Neuronal stem cell (in vitro differentiated cells): ENCODE measurements around the gene CRYGB.

Experiments used
- DNase-seq: peaks from one replicate; pipeline ENCODE4 v3.0.0-alpha.2; 2013; ENCODE audit warnings: low spot score
- H2AFZ ChIP-seq: one replicate; pipeline ENCODE4 v1.6.1; 2013; ENCODE audit warnings: mild to moderate bottlenecking, low read length, inconsistent platforms
- H2AK5ac ChIP-seq: 2 replicates; pipeline ENCODE4 v1.6.1; 2013; ENCODE audit warnings: low read depth, mild to moderate bottlenecking, inconsistent platforms, low read length, moderate library complexity, mixed read lengths
- H2BK120ac ChIP-seq: 2 replicates; pipeline ENCODE4 v1.6.1; 2013; ENCODE audit warnings: low read depth, mild to moderate bottlenecking, inconsistent platforms, low read length, moderate library complexity, mixed read lengths
- H2BK12ac ChIP-seq: one replicate; pipeline ENCODE4 v1.6.1; 2013; ENCODE audit warnings: low read length, inconsistent platforms
- H2BK15ac ChIP-seq: 2 replicates; pipeline ENCODE4 v1.6.1; 2013; ENCODE audit warnings: mild to moderate bottlenecking, low read length, inconsistent platforms, mixed read lengths
- H2BK5ac ChIP-seq: one replicate; pipeline ENCODE4 v1.6.1; 2013; ENCODE audit warnings: inconsistent platforms, mild to moderate bottlenecking, low read length, moderate library complexity
- H3K14ac ChIP-seq: one replicate; pipeline ENCODE4 v1.6.1; 2013; ENCODE audit warnings: low read length, inconsistent platforms
- H3K18ac ChIP-seq: 2 replicates; pipeline ENCODE4 v1.6.1; 2013; ENCODE audit warnings: low read length, inconsistent platforms
- H3K23ac ChIP-seq: 2 replicates; pipeline ENCODE4 v1.6.1; 2013; ENCODE audit warnings: low read depth, mild to moderate bottlenecking, mixed read lengths, low read length, inconsistent platforms; ENCODE audit not compliant: poor library complexity
- H3K27ac ChIP-seq: replicated peaks from 3 replicates; pipeline ENCODE4 v1.5.1; 2013; ENCODE audit warnings: low read length, inconsistent platforms
- H3K27me3 ChIP-seq, 3 experiments: 2 replicates each; pipeline ENCODE4 v1.6.1; 2013; ENCODE audit warnings: low read length in 3 of 3, mild to moderate bottlenecking in 2 of 3, inconsistent platforms in 1 of 3, low read depth in 1 of 3, mixed read lengths in 1 of 3, moderate library complexity in 1 of 3; ENCODE audit not compliant: control insufficient read depth in 3 of 3, insufficient read depth in 3 of 3
- H3K36me3 ChIP-seq, 2 donors: replicated peaks in 1 of 2; 2 replicates each; pipeline ENCODE4 v1.6.1; 2013; ENCODE audit warnings: low read length in 2 of 2; ENCODE audit not compliant: control insufficient read depth in 2 of 2, insufficient read depth in 2 of 2
- H3K4ac ChIP-seq: 2 replicates; pipeline ENCODE4 v1.6.1; 2013; ENCODE audit warnings: inconsistent platforms, mild to moderate bottlenecking, low read length, moderate library complexity
- H3K4me1 ChIP-seq, 2 donors: 1 replicate in 1 of 2; 2 replicates in 1 of 2; pipeline ENCODE4 v1.6.1; 2013; ENCODE audit warnings: low read length in 2 of 2, low read depth in 1 of 2; ENCODE audit not compliant: control insufficient read depth in 2 of 2, insufficient read depth in 1 of 2
- H3K4me2 ChIP-seq: one replicate; pipeline ENCODE4 v1.6.1; 2013; ENCODE audit warnings: mild to moderate bottlenecking, low read length, inconsistent platforms; ENCODE audit not compliant: insufficient read depth, poor library complexity, severe bottlenecking
- H3K4me3 ChIP-seq, 2 donors: 2 replicates each; pipeline ENCODE4 v1.5.1; 2013; ENCODE audit warnings: low read length in 2 of 2, mild to moderate bottlenecking in 2 of 2, inconsistent platforms in 1 of 2, moderate library complexity in 1 of 2
- H3K79me1 ChIP-seq: one replicate; pipeline ENCODE4 v1.6.1; 2013; ENCODE audit warnings: low read depth, mild to moderate bottlenecking, inconsistent platforms, low read length, moderate library complexity
- H3K9ac ChIP-seq: one replicate; pipeline ENCODE4 v1.6.1; 2013; ENCODE audit warnings: mild to moderate bottlenecking, low read depth, low read length, inconsistent platforms; ENCODE audit not compliant: poor library complexity
- H3K9me3 ChIP-seq, 2 donors: replicated peaks in 1 of 2; 2 replicates each; pipeline versions ENCODE3 to v1.6.1; 2013; ENCODE audit warnings: low read length in 2 of 2, mild to moderate bottlenecking in 2 of 2, inconsistent platforms in 1 of 2, low read depth in 1 of 2, mixed read lengths in 1 of 2, moderate library complexity in 1 of 2; ENCODE audit not compliant: control insufficient read depth in 2 of 2, insufficient read depth in 1 of 2
- H4K8ac ChIP-seq: one replicate; pipeline ENCODE4 v1.6.1; 2013; ENCODE audit warnings: low read depth, mild to moderate bottlenecking, inconsistent platforms, low read length, moderate library complexity
- H4K91ac ChIP-seq: one replicate; pipeline ENCODE4 v1.6.1; 2013; ENCODE audit warnings: low read length, low read depth, mild to moderate bottlenecking, inconsistent platforms; ENCODE audit not compliant: poor library complexity
- WGBS, 2 donors: extraction: QIAGEN DNeasy Blood & Tissue Kit; methylation state at CpG; one replicate each; pipeline ENCODE4 v1.1.7; 2013; ENCODE audit warnings: missing lambda C conversion rate in 2 of 2, mixed read lengths in 1 of 2; ENCODE audit not compliant: insufficient read length in 2 of 2, insufficient replicate concordance in 1 of 2; ENCODE audit errors: extremely low coverage in 2 of 2; 5-methylcytosine and 5-hydroxymethylcytosine counted together

The CRYGB gene

DNA sequence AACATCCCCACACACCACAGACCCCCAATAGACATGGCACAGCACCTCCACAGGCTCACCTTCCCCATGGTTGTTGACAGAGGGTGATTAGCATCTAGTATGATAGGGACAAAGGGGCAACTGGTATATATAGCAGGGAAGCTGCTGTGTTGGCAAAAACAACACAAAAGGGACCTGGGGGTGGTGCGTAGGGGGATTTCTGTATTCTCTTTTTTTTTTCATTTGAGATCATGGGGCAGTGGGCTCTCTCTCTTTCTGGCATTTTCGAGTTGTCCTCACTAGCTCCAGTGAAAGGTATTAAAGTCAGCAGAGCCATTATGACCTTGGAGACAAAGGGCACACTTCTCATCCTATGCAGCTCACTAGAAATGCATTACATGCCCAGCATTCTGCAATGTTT, 17.5 kb upstream of the CRYGB start, which contains the start of gene CRYGA:
CRYGA (minus strand) TSS at position 101 of the 400 bp plus-strand sequence; CDS start at position 68, 33 bp downstream.
- H4K8ac ChIP-seq = no peak within 1 kb of the TSS
- H2BK12ac ChIP-seq = no peak within 1 kb of the TSS
- WGBS, 2 donors = no CpG with 5 or more reads among the region's 2 CpGs
- no peak within 1 kb of the TSS for H3K27ac ChIP-seq
- H4K91ac ChIP-seq = no peak within 1 kb of the TSS
- no peak within 1 kb of the TSS for H3K23ac ChIP-seq
- no peak for DNase-seq
- H2BK15ac ChIP-seq = no peak within 1 kb of the TSS
- H3K18ac ChIP-seq = no peak within 1 kb of the TSS
- H3K4me2 ChIP-seq = no peak within 1 kb of the TSS
- peak within 1 kb of the TSS; percentile 9 for H3K9ac ChIP-seq
- H3K4me3 ChIP-seq = no peak within 1 kb of the TSS
- H3K36me3 ChIP-seq = no peaks in the 10 kb centered on the region
- H2AFZ ChIP-seq = no peak within 1 kb of the TSS
- no peaks in the 10 kb centered on the region for H3K27me3 ChIP-seq
- H2BK5ac ChIP-seq = no peak within 1 kb of the TSS
- H2BK120ac ChIP-seq = no peak within 1 kb of the TSS
- H3K79me1 ChIP-seq = no peaks in the 10 kb centered on the region
- H2AK5ac ChIP-seq = peak within 1 kb of the TSS; percentile 8
- no peaks in the 10 kb centered on the region for H3K9me3 ChIP-seq
- peaks cover 0 to 3% of the 10 kb centered on the region in 2 donors for H3K4me1 ChIP-seq
- H3K14ac ChIP-seq = no peak within 1 kb of the TSS
- no peak within 1 kb of the TSS for H3K4ac ChIP-seq

DNA sequence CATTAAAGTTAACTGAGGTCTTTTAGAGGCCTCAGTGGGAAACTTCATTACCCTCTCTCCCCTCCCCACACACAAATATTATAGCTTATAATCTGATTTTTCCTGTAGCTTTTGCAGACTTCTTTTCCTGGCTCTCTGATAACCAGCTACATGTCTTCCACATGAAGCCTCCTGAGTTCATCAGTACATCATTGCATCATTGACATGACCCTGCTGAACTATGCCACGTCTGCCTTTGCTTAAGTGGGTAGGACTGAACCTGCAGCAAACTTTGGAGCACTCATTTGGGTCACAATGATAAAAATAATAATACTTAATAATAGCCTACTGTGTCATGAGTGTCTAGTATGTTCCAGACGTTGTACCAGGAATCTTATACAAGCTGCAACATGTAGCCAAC, 10.5 kb upstream of the CRYGB start:
- Histone ChIP-seq H2BK5ac (no peak overlapping the region), H4K91ac (no peak overlapping the region), H3K9me3 (peaks cover 0 to 2% of the 10 kb centered on the region in 2 donors), H3K23ac (no peak overlapping the region), H3K36me3 (no peaks in the 10 kb centered on the region), H2BK15ac (no peak overlapping the region), H3K27ac (no peak overlapping the region), H3K4me1 (no peaks in the 10 kb centered on the region), H3K27me3 (no peaks in the 10 kb centered on the region), H3K9ac (no peak overlapping the region), H3K79me1 (no peaks in the 10 kb centered on the region), H3K14ac (no peak overlapping the region), H3K18ac (no peak overlapping the region), H2AK5ac (no peak overlapping the region), H3K4me2 (no peak overlapping the region), H2BK12ac (no peak overlapping the region), H3K4me3 (no peak overlapping the region), H2BK120ac (no peak overlapping the region), H4K8ac (no peak overlapping the region), H3K4ac (no peak overlapping the region), H2AFZ (no peak overlapping the region)
- no CpG with 5 or more reads among the region's 2 CpGs for WGBS, 2 donors
- no peak for DNase-seq

GRCh38 chr2:208153156-208153555, 7.2 kb upstream of the CRYGB start:
- no peaks in the 10 kb centered on the region for H3K36me3 ChIP-seq
- no peak overlapping the region for H3K4me3 ChIP-seq
- no peak for DNase-seq
- no peaks in the 10 kb centered on the region for H3K79me1 ChIP-seq
- H3K14ac ChIP-seq = no peak overlapping the region
- no peak overlapping the region for H3K23ac ChIP-seq
- no peak overlapping the region for H3K18ac ChIP-seq
- no peak overlapping the region for H2BK12ac ChIP-seq
- H3K9ac ChIP-seq = no peak overlapping the region
- no peak overlapping the region for H3K27ac ChIP-seq
- H2BK120ac ChIP-seq = no peak overlapping the region
- H4K91ac ChIP-seq = no peak overlapping the region
- no peak overlapping the region for H3K4me2 ChIP-seq
- H3K4me1 ChIP-seq = no peaks in the 10 kb centered on the region
- no peak overlapping the region for H2AFZ ChIP-seq
- no peak overlapping the region for H3K4ac ChIP-seq
- no peak overlapping the region for H2BK5ac ChIP-seq
- no peaks in the 10 kb centered on the region for H3K27me3 ChIP-seq
- no peak overlapping the region for H4K8ac ChIP-seq
- no peak overlapping the region for H2AK5ac ChIP-seq
- no peak overlapping the region for H2BK15ac ChIP-seq
- H3K9me3 ChIP-seq = peaks cover 0 to 2% of the 10 kb centered on the region in 2 donors

GRCh38 chr2:208150956-208151355, 5.0 kb upstream of the CRYGB start:
- Histone ChIP-seq H3K27me3 (no peaks in the 10 kb centered on the region), H2BK5ac (no peak overlapping the region), H3K27ac (no peak overlapping the region), H3K4me1 (peaks cover 0 to 5% of the 10 kb centered on the region in 2 donors), H3K9ac (no peak overlapping the region), H3K79me1 (no peaks in the 10 kb centered on the region), H2AFZ (no peak overlapping the region), H3K4me3 (no peak overlapping the region), H3K23ac (no peak overlapping the region), H3K18ac (no peak overlapping the region), H4K8ac (no peak overlapping the region), H4K91ac (no peak overlapping the region), H2BK15ac (no peak overlapping the region), H3K14ac (no peak overlapping the region), H2BK12ac (no peak overlapping the region), H3K4me2 (no peak overlapping the region), H2BK120ac (no peak overlapping the region), H3K9me3 (peaks cover 0 to 2% of the 10 kb centered on the region in 2 donors), H3K4ac (no peak overlapping the region), H2AK5ac (no peak overlapping the region), H3K36me3 (no peaks in the 10 kb centered on the region)
- WGBS, 2 donors = no CpG with 5 or more reads among the region's 1 CpG
- DNase-seq = no peak
